OCI-LY1 (cell line): ENCODE data around the gene TCP11L2.

Source experiments
- CTCF ChIP-seq: fragments of 200-600 bp; sonication (generic), shearing (Covaris generic); IDR thresholded peaks from 2 replicates; pipeline ENCODE4 v1.5.1; 2017; ENCODE audit warnings: mild to moderate bottlenecking, antibody characterized with exemption, low read length, moderate library complexity, mixed read lengths
- EZH2 ChIP-seq: fragments of 200-600 bp; sonication (generic), shearing (Covaris generic); IDR thresholded peaks from 2 replicates; pipeline ENCODE4 v1.8.0; 2017; ENCODE audit warnings: borderline replicate concordance, mixed run types, mild to moderate bottlenecking, antibody characterized with exemption, low read length, moderate library complexity, mixed read lengths

GRCh38 chr12:106362971-106363370 lies 60.4 kb downstream of the TCP11L2 start:
- TF ChIP-seq CTCF (no peak), EZH2 (no peak)
